IPS-11a (cell line): ENCODE results near the gene WDR35.

Experiments used
- H3K4me3 ChIP-seq: one replicate; pipeline ENCODE4 v1.5.1; 2013; ENCODE audit warnings: low read depth, low read length, control low read depth

WDR35 gene

DNA sequence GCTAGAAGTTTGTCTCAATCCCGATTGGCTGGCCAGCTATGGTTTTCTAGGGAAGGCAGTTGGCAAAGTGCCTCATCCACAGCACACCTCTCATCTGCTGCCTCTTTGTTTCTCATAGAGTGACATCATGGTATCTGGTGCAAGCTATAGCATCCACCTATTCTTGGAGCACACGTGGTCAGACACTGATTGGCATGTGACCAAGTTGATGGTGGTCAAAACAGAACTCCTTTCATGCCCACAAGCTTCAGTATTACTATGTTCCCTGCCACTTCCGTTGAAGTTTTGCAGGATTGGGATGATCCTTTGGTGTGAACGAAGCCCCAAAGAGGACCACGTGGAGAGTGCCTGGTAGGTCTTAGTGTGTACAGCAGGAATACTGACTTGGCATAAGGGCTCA, 116.9 kb downstream of the WDR35 start:
- H3K4me3 ChIP-seq = no peak overlapping the region

DNA sequence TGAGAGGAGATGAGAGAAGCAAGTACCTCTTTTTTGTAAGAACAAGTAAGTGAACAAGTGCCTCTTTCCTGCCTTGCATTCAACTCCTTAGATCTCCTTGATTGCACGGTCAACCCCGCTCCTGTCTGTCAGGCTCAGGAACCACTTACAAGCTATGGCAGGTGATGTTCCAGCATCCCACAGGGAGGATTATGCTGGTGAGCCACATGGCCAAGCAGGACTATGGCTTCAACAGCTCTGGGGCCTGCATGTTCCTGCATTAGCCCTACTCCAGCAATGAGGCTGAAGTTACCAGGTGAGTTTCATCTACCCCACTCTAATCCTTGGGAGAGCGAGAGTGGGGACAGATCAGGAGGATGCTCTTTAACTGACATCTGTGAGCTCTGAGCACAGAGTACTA, 117.6 kb downstream of the WDR35 start:
- no peak overlapping the region for H3K4me3 ChIP-seq

- H3K4me3 ChIP-seq = no peak overlapping the region
Measured at GRCh38 chr2:19871836-19872235, 118.1 kb downstream of the WDR35 start.

GRCh38 chr2:19870792-19871191, 119.1 kb downstream of the WDR35 start:
- no peak overlapping the region for H3K4me3 ChIP-seq

GRCh38 chr2:19868701-19869580, 121.0 kb downstream of the WDR35 start:
- H3K4me3 ChIP-seq = peak overlapping the region; percentile 39

- H3K4me3 ChIP-seq = peak overlapping the region; percentile 39
Measured at GRCh38 chr2:19868224-19868623, 121.7 kb downstream of the WDR35 start.

- H3K4me3 ChIP-seq = no peak overlapping the region
Measured at GRCh38 chr2:19866771-19867170, 123.1 kb downstream of the WDR35 start.

- H3K4me3 ChIP-seq = no peak overlapping the region
Measured at GRCh38 chr2:19865151-19865550, 124.8 kb downstream of the WDR35 start.

- H3K4me3 ChIP-seq = no peak overlapping the region
Measured at GRCh38 chr2:19864381-19864780, 125.5 kb downstream of the WDR35 start.

GRCh38 chr2:19863303-19864041, 126.4 kb downstream of the WDR35 start:
- H3K4me3 ChIP-seq = no peak overlapping the region

GRCh38 chr2:19861813-19862212, 128.1 kb downstream of the WDR35 start:
- H3K4me3 ChIP-seq = no peak overlapping the region
